HepG2 (cell line): ENCODE data around the gene GPSM1. TPM values are rescaled to one million over a fixed set of nuclear protein-coding genes. Genes with fewer than 3 reads are reported as not detected.
A peak's percentile ranks its signal among the peaks of the same experiment; 100 is the strongest.

Experiments
- HHEX ChIP-seq: IDR thresholded peaks from 2 replicates; pipeline ENCODE4 v1.6.1; 2016; ENCODE audit warnings: control low read depth
- JARID2 ChIP-seq: sonication (generic); formaldehyde crosslinking; IDR thresholded peaks from 2 replicates; pipeline ENCODE4 v1.8.1; 2023; ENCODE audit warnings: missing genetic modification reagents, inconsistent platforms; ENCODE audit not compliant: insufficient replicate concordance
- KDM5B ChIP-seq: sonication (generic); formaldehyde crosslinking; IDR thresholded peaks from 2 replicates; pipeline ENCODE4 v1.4.0; 2020; ENCODE audit warnings: missing genetic modification reagents, mild to moderate bottlenecking, borderline replicate concordance
- KMT2B ChIP-seq: IDR thresholded peaks from 2 replicates; pipeline ENCODE4 v1.6.1; 2016; ENCODE audit warnings: missing genetic modification reagents, missing compliant biosample characterization
- NFATC3 ChIP-seq: sonication (generic); formaldehyde crosslinking; IDR thresholded peaks from 2 replicates; pipeline ENCODE4 v1.5.1; 2020; ENCODE audit warnings: mild to moderate bottlenecking, missing genetic modification reagents
- NR2F6 ChIP-seq, 2 experiments: IDR thresholded peaks; 2 replicates each; pipeline ENCODE4 v1.6.1; 2016; ENCODE audit warnings: antibody characterized with exemption in 1 of 2, mild to moderate bottlenecking in 1 of 2
- TCF12 ChIP-seq, 2 experiments: fragments of 450-650 bp in 1 of 2; sonication (generic) in 1 of 2; formaldehyde crosslinking in 1 of 2; IDR thresholded peaks; 2 replicates each; pipeline versions ENCODE4 v1.6.1 to v1.8.0; 2017 to 2022; ENCODE audit warnings: antibody characterized with exemption in 1 of 2, mild to moderate bottlenecking in 1 of 2, missing genetic modification reagents in 1 of 2, moderate library complexity in 1 of 2
- ZNF138 ChIP-seq: sonication (generic); formaldehyde crosslinking; IDR thresholded peaks from 2 replicates; pipeline ENCODE4 v1.5.0; 2020; ENCODE audit warnings: mild to moderate bottlenecking, low read depth, missing genetic modification reagents
- ZNF264 ChIP-seq: sonication (generic); formaldehyde crosslinking; IDR thresholded peaks from 2 replicates; pipeline ENCODE4 v1.4.0; 2020; ENCODE audit warnings: missing genetic modification reagents
- ZNF496 ChIP-seq: sonication (generic); formaldehyde crosslinking; IDR thresholded peaks from 2 replicates; pipeline ENCODE4 v1.8.1; 2023; ENCODE audit warnings: mild to moderate bottlenecking, moderate library complexity, missing genetic modification reagents; ENCODE audit not compliant: insufficient replicate concordance
- ZNF75D ChIP-seq: sonication (generic); formaldehyde crosslinking; IDR thresholded peaks from 2 replicates; pipeline ENCODE4 v1.8.1; 2023; ENCODE audit warnings: missing genetic modification reagents, mild to moderate bottlenecking, borderline replicate concordance
- polyA plus RNA-seq, 8 experiments: library from polyadenylated mRNA; depleted of rRNA in 3 of 8; stranded (reverse) in 7 of 8; unstranded in 1 of 8; fragments of >200 nt; fragmentation: Illumina TruSeq in 4 of 8; extraction: Trizol in 4 of 8; gene quantifications; 2 replicates each; pipeline versions ENCODE4 v1.2.1 to v1.2.3, GENCODE V29; 2011 to 2016; ENCODE audit warnings: low read depth in 4 of 8, missing spikeins in 1 of 8, mixed read lengths in 1 of 8; ENCODE audit not compliant: insufficient read depth in 1 of 8
- total RNA-seq, 5 experiments: library from RNA; depleted of rRNA; stranded (reverse); fragments of >200 nt; fragmentation: Illumina TruSeq; extraction: Trizol; gene quantifications; 2 replicates each; pipeline ENCODE4 v1.2.3, GENCODE V29; 2016; ENCODE audit warnings: low read depth in 1 of 5
- TF ChIP-seq, protein P1 (sequence below): sonication (generic); formaldehyde crosslinking; IDR thresholded peaks from 2 replicates; pipeline ENCODE4 v1.4.0; 2020; ENCODE audit warnings: missing genetic modification reagents, mild to moderate bottlenecking, borderline replicate concordance
- TF ChIP-seq, protein P2 (sequence below): IDR thresholded peaks from 2 replicates; pipeline ENCODE4 v1.6.1; 2012; ENCODE audit warnings: low read depth, low read length, improper control_type of control experiment
- TF ChIP-seq, protein P3 (sequence below): IDR thresholded peaks from 2 replicates; pipeline ENCODE4 v1.6.1; 2016; ENCODE audit warnings: missing compliant biosample characterization, missing genetic modification reagents, borderline replicate concordance
- TF ChIP-seq, protein P4 (sequence below): sonication (generic); formaldehyde crosslinking; conservative IDR thresholded peaks from 2 replicates; pipeline ENCODE4 v1.4.0; 2020; ENCODE audit warnings: missing genetic modification reagents
- TF ChIP-seq, protein P5 (sequence below): IDR thresholded peaks from 2 replicates; pipeline ENCODE4 v1.6.1; 2016; ENCODE audit warnings: missing biosample characterization, missing genetic modification reagents, low read depth
- TF ChIP-seq, protein P6 (sequence below): fragments of 450-650 bp; IDR thresholded peaks from 2 replicates; pipeline ENCODE4 v1.6.1; 2017

The GPSM1 gene
- total and polyA plus RNA-seq, 2 of the 13 experiments (the other 11 are each of a cell fraction or from before 2014, with no cell fraction given) = 1.0 to 2.4 TPM

DNA sequence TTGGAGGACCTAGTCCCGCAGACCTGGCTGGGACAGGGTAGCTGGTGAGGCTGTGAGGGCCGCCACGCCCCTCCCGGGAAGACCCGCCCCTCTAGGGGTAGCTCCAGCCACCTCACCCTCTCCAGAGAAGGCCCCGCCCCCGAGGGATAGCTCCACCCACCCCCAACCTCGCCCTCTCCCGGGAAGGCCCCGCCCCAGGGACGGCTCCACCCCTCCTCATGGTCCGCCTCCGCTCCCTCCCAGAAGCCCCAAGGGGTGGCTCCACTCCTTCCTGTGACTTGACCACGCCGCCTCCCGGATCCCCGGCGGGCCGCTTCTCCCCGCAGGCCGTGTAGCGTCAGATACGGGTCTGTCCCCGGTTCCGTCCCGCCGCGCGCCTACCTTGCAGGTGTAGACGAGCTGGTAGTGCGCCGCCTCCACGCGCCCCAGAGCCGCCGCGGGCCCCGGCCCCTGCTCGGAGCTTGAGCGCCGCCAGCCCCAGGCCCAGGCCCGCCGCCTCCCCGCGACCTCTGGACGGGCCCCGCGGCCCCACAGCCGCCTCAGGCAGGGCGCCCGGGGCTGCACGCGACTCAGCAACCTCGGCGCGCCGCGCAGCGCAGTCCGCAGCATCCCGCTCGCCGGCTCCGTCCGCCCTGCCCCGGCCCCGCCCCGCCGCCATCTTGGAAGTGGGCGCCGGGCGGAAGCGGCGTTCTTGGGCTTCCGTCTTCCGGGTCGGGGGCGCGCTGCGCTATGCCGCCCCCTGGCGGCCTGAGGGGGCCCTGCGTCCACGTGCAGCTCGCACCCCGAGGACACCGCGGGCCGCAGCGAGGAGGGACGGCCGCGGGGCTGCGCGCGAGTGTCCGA lies 36.0 kb downstream of the GPSM1 start, which contains the start of gene DNLZ (continued):
- TF ChIP-seq, protein P1, sequence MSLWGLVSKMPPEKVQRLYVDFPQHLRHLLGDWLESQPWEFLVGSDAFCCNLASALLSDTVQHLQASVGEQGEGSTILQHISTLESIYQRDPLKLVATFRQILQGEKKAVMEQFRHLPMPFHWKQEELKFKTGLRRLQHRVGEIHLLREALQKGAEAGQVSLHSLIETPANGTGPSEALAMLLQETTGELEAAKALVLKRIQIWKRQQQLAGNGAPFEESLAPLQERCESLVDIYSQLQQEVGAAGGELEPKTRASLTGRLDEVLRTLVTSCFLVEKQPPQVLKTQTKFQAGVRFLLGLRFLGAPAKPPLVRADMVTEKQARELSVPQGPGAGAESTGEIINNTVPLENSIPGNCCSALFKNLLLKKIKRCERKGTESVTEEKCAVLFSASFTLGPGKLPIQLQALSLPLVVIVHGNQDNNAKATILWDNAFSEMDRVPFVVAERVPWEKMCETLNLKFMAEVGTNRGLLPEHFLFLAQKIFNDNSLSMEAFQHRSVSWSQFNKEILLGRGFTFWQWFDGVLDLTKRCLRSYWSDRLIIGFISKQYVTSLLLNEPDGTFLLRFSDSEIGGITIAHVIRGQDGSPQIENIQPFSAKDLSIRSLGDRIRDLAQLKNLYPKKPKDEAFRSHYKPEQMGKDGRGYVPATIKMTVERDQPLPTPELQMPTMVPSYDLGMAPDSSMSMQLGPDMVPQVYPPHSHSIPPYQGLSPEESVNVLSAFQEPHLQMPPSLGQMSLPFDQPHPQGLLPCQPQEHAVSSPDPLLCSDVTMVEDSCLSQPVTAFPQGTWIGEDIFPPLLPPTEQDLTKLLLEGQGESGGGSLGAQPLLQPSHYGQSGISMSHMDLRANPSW (CRISPR knock-in tag) = no peak
- TF ChIP-seq KDM5B (CRISPR knock-in tag) = peak; percentile 79; the same call in 1 of the 2 replicates
- TF ChIP-seq, protein P2, sequence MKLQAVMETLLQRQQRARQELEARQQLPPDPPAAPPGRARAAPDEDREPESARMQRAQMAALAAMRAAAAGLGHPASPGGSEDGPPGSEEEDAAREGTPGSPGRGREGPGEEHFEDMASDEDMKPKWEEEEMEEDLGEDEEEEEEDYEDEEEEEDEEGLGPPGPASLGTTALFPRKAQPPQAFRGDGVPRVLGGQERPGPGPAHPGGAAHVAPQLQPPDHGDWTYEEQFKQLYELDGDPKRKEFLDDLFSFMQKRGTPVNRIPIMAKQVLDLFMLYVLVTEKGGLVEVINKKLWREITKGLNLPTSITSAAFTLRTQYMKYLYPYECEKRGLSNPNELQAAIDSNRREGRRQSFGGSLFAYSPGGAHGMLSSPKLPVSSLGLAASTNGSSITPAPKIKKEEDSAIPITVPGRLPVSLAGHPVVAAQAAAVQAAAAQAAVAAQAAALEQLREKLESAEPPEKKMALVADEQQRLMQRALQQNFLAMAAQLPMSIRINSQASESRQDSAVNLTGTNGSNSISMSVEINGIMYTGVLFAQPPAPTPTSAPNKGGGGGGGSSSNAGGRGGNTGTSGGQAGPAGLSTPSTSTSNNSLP = no peak
- TF ChIP-seq, protein P3, sequence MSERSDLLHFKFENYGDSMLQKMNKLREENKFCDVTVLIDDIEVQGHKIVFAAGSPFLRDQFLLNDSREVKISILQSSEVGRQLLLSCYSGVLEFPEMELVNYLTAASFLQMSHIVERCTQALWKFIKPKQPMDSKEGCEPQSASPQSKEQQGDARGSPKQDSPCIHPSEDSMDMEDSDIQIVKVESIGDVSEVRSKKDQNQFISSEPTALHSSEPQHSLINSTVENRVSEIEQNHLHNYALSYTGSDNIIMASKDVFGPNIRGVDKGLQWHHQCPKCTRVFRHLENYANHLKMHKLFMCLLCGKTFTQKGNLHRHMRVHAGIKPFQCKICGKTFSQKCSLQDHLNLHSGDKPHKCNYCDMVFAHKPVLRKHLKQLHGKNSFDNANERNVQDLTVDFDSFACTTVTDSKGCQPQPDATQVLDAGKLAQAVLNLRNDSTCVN = peak; percentile 21; the same call in 1 of the 2 replicates
- peak; percentile 9; the same call in 1 of the 2 replicates for TF ChIP-seq ZNF138 (CRISPR knock-in tag)
- no peak for TF ChIP-seq ZNF75D
- TF ChIP-seq KMT2B = 0 out of 2 replicates have a peak, but pooled peaks have one; percentile 22
- TF ChIP-seq, protein P4, sequence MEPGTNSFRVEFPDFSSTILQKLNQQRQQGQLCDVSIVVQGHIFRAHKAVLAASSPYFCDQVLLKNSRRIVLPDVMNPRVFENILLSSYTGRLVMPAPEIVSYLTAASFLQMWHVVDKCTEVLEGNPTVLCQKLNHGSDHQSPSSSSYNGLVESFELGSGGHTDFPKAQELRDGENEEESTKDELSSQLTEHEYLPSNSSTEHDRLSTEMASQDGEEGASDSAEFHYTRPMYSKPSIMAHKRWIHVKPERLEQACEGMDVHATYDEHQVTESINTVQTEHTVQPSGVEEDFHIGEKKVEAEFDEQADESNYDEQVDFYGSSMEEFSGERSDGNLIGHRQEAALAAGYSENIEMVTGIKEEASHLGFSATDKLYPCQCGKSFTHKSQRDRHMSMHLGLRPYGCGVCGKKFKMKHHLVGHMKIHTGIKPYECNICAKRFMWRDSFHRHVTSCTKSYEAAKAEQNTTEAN (CRISPR knock-in tag) = peak; percentile 85
- no peak for TF ChIP-seq ZNF496 (CRISPR knock-in tag)
- no peak for TF ChIP-seq TCF12 (IDR thresholded peaks at IDR 0.05)
- peak; percentile 16; the same call in 1 of the 2 replicates for TF ChIP-seq TCF12 (CRISPR knock-in tag; IDR thresholded peaks at IDR 0.05)
- no peak for TF ChIP-seq JARID2
- TF ChIP-seq NR2F6 (IDR thresholded peaks at IDR 0.05) = no peak
- TF ChIP-seq NR2F6 (CRISPR knock-in tag; IDR thresholded peaks at IDR 0.05) = peak; percentile 61; the same call in 1 of the 2 replicates
- TF ChIP-seq, protein P5, sequence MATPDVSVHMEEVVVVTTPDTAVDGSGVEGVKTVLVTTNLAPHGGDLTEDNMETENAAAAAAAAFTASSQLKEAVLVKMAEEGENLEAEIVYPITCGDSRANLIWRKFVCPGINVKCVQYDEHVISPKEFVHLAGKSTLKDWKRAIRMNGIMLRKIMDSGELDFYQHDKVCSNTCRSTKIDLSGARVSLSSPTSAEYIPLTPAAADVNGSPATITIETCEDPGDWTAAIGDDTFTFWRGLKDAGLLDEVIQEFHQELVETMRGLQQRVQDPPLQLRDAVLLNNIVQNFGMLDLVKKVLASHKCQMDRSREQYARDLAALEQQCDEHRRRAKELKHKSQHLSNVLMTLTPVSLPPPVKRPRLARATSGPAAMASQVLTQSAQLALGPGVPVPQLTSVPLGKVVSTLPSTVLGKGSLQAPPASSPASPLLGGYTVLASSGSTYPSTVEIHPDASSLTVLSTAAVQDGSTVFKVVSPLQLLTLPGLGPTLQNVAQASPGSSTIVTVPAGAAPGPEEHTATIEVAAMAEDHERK (CRISPR knock-in tag) = no peak
- no peak for TF ChIP-seq ZNF264 (CRISPR knock-in tag)
- no peak for TF ChIP-seq NFATC3 (CRISPR knock-in tag)
- no peak for TF ChIP-seq HHEX
- TF ChIP-seq, protein P6, sequence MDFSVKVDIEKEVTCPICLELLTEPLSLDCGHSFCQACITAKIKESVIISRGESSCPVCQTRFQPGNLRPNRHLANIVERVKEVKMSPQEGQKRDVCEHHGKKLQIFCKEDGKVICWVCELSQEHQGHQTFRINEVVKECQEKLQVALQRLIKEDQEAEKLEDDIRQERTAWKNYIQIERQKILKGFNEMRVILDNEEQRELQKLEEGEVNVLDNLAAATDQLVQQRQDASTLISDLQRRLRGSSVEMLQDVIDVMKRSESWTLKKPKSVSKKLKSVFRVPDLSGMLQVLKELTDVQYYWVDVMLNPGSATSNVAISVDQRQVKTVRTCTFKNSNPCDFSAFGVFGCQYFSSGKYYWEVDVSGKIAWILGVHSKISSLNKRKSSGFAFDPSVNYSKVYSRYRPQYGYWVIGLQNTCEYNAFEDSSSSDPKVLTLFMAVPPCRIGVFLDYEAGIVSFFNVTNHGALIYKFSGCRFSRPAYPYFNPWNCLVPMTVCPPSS = no peak
